Glutamatergic neuron (in vitro differentiated cells): ENCODE results near the gene ZDHHC8. TPM values are rescaled to one million over a fixed set of nuclear protein-coding genes. Genes with fewer than 3 reads are reported as not detected.
"Not testable (repeated sequence)": the region's sequence is repeated elsewhere in the genome, so short reads cannot be mapped to it uniquely, and the experiment has no call there.

Experiments
- DNase-seq: peaks from one replicate; pipeline ENCODE4 v3.0.0; 2022
- H3K27ac Mint-ChIP-seq: one replicate; pipeline ENCODE4 v1.8.0; 2020; ENCODE audit warnings: mild to moderate bottlenecking, mixed read lengths, inconsistent platforms; ENCODE audit not compliant: unreplicated experiment
- H3K27me3 Mint-ChIP-seq: one replicate; pipeline ENCODE4 v1.8.0; 2020; ENCODE audit warnings: mild to moderate bottlenecking, moderate library complexity, mixed read lengths, inconsistent platforms; ENCODE audit not compliant: unreplicated experiment
- H3K36me3 Mint-ChIP-seq: one replicate; pipeline ENCODE4 v1.8.0; 2020; ENCODE audit warnings: mild to moderate bottlenecking, mixed read lengths, inconsistent platforms; ENCODE audit not compliant: unreplicated experiment
- H3K4me1 Mint-ChIP-seq: one replicate; pipeline ENCODE4 v1.8.0; 2020; ENCODE audit warnings: mild to moderate bottlenecking, low read depth, mixed read lengths, inconsistent platforms; ENCODE audit not compliant: unreplicated experiment
- H3K4me3 Mint-ChIP-seq: one replicate; pipeline ENCODE4 v1.8.0; 2020; ENCODE audit warnings: mild to moderate bottlenecking, mixed read lengths, inconsistent platforms; ENCODE audit not compliant: unreplicated experiment
- H3K9me3 Mint-ChIP-seq: one replicate; pipeline ENCODE4 v1.8.0; 2020; ENCODE audit warnings: mild to moderate bottlenecking, moderate library complexity, mixed read lengths, inconsistent platforms; ENCODE audit not compliant: unreplicated experiment
- CTCF ChIP-seq: fragments of 200-600 bp; sonication (generic); IDR thresholded peaks from one replicate; pipeline ENCODE4 v1.5.0; 2021; ENCODE audit not compliant: partially characterized antibody, unreplicated experiment
- total RNA-seq: library from RNA; stranded (reverse); fragmentation: NEBNext Ultra II Directional; extraction: Animal tissue kit (Norgen Biotek cat#: 25700); gene quantifications from one replicate; pipeline ENCODE4 v1.2.1, GENCODE V29; 2021; ENCODE audit not compliant: unreplicated experiment

Gene ZDHHC8
- total RNA-seq, 1 donor from 2014 or later, result 119 TPM

GRCh38 chr22:20156611-20157429 lies 25.2 kb downstream of the ZDHHC8 start:
- peak; percentile 100 for TF ChIP-seq CTCF
- Mint-ChIP-seq H3K36me3 (no peaks in the 10 kb centered on the region), H3K4me3 (no peak overlapping the region), H3K9me3 (peaks cover 8% of the 10 kb centered on the region), H3K27ac (no peak overlapping the region), H3K27me3 (peaks cover 5% of the 10 kb centered on the region), H3K4me1 (peaks cover 11% of the 10 kb centered on the region)
- DNase-seq, result peak; percentile 94

GRCh38 chr22:20157430-20158183 lies 26.0 kb downstream of the ZDHHC8 start:
- peaks cover 11% of the 10 kb centered on the region for H3K4me1 Mint-ChIP-seq
- DNase-seq, result no peak
- peaks cover 5% of the 10 kb centered on the region for H3K27me3 Mint-ChIP-seq
- TF ChIP-seq CTCF, result no peak
- no peak overlapping the region for H3K27ac Mint-ChIP-seq
- H3K36me3 Mint-ChIP-seq, result no peaks in the 10 kb centered on the region
- H3K9me3 Mint-ChIP-seq, result peaks cover 8% of the 10 kb centered on the region
- no peak overlapping the region for H3K4me3 Mint-ChIP-seq

GRCh38 chr22:20158391-20159036 lies 26.9 kb downstream of the ZDHHC8 start:
- H3K27ac Mint-ChIP-seq, result peak overlapping the region; percentile 87
- H3K27me3 Mint-ChIP-seq, result peaks cover 5% of the 10 kb centered on the region
- peaks cover 8% of the 10 kb centered on the region for H3K9me3 Mint-ChIP-seq
- no peak for DNase-seq
- H3K4me1 Mint-ChIP-seq, result peaks cover 11% of the 10 kb centered on the region
- TF ChIP-seq CTCF, result no peak
- peak overlapping the region; percentile 55 for H3K4me3 Mint-ChIP-seq
- H3K36me3 Mint-ChIP-seq, result no peaks in the 10 kb centered on the region

DNA sequence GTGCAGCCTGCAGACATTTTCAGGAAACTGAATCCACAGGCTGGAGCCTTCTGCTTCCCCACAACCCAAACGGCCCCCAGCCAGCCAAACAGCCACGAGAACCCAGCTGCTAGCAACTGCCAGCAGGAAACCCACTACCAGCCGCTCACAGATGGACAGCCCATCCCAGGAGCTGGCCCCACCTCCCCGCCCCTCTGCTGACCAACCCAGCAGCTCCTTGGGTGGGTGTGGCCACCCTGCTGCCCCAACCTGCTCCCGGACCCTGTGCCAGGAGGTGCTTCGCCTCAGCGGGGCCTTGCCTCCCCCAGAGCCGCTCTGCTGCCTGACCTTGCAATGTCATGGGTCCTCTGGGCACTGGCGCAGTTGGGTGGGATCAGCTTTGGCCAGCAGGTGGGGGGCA lies 27.5 kb downstream of the ZDHHC8 start:
- peak overlapping the region; percentile 87 for H3K27ac Mint-ChIP-seq
- H3K9me3 Mint-ChIP-seq, result peaks cover 8% of the 10 kb centered on the region

GRCh38 chr22:20159531-20159930 lies 27.9 kb downstream of the ZDHHC8 start:
- not testable (repeated sequence) for H3K36me3 Mint-ChIP-seq, H3K4me3 Mint-ChIP-seq, H3K9me3 Mint-ChIP-seq, DNase-seq, H3K27me3 Mint-ChIP-seq, H3K4me1 Mint-ChIP-seq
- peak overlapping the region; percentile 70 for H3K27ac Mint-ChIP-seq

More for the DNA sequence above, 27.5 kb downstream of the ZDHHC8 start:
- no peak for TF ChIP-seq CTCF
- peaks cover 5% of the 10 kb centered on the region for H3K27me3 Mint-ChIP-seq
- H3K36me3 Mint-ChIP-seq, result no peaks in the 10 kb centered on the region
- H3K4me1 Mint-ChIP-seq, result peaks cover 7% of the 10 kb centered on the region
- peak; percentile 75 for DNase-seq
- H3K4me3 Mint-ChIP-seq, result peak overlapping the region; percentile 55
